ENCODE data around the gene SCD.
"Not testable (repeated sequence)": the region's sequence is repeated elsewhere in the genome, so short reads cannot be mapped to it uniquely, and the experiment has no call there.

SCD gene

DNA sequence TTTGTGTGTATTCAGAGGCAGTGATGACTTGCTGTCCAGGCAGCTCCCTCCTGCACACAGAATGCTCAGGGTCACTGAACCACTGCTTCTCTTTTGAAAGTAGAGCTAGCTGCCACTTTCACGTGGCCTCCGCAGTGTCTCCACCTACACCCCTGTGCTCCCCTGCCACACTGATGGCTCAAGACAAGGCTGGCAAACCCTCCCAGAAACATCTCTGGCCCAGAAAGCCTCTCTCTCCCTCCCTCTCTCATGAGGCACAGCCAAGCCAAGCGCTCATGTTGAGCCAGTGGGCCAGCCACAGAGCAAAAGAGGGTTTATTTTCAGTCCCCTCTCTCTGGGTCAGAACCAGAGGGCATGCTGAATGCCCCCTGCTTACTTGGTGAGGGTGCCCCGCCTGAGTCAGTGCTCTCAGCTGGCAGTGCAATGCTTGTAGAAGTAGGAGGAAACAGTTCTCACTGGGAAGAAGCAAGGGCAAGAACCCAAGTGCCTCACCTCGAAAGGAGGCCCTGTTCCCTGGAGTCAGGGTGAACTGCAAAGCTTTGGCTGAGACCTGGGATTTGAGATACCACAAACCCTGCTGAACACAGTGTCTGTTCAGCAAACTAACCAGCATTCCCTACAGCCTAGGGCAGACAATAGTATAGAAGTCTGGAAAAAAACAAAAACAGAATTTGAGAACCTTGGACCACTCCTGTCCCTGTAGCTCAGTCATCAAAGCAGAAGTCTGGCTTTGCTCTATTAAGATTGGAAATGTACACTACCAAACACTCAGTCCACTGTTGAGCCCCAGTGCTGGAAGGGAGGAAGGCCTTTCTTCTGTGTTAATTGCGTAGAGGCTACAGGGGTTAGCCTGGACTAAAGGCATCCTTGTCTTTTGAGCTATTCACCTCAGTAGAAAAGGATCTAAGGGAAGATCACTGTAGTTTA is 15.8 kb downstream of the SCD start:
- DNase-seq: no peak

DNA sequence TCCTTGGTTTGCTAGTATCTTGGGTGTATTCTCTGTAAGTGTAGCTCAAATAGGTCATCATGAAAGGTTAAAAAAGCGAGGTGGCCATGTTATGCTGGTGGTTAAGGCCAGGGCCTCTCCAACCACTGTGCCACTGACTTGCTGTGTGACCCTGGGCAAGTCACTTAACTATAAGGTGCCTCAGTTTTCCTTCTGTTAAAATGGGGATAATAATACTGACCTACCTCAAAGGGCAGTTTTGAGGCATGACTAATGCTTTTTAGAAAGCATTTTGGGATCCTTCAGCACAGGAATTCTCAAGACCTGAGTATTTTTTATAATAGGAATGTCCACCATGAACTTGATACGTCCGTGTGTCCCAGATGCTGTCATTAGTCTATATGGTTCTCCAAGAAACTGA is 17.1 kb downstream of the SCD start:
- no peak for DNase-seq

DNA sequence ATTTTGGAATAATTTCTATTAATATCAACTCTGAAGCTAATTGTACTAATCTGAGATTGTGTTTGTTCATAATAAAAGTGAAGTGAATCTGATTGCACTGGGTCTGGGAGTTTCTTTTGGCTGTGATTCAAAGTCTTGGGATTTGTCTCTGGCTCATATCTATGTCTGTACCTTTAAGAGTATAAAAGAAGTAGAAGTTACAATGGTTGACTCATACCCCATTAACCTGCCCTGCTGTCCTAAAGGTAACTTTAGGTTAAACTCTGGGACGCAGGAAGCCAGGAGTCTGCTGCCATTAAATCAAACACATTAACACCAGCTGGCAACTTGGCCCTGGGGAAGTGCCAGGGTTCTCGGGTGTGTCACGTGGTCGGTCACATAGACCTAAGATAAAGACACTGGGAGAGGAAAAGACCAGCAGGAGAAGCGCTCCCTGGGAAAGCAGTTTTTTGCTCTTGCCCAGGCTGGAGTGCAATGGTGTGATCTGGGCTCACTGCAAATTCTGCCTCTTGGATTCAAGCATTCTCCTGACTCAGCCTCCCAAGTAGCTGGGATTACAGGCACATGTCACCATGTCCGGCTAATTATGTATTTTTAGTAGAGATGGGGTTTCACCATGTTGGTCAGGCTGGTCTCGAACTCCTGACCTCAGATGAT is 17.8 kb downstream of the SCD start:
- no peak for DNase-seq

DNA sequence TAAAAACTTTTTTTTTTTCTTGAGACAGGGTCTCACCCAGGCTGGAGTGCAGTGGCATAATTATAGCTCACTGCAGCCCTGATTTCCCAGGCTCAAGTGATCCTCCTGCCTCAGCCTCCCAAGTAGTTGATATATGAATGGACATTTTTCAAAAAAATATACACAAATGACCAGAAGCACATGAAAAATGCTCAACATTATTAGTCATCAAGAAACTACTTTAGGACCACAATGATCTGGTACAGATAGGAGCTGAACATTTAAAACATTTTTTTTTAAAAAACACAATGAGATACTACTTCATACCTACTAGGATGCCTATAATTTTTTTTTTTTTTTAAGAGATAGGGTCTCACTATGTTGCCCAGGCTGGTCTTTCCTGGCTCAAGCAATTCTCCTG is 21.7 kb downstream of the SCD start:
- DNase-seq: no peak

DNA sequence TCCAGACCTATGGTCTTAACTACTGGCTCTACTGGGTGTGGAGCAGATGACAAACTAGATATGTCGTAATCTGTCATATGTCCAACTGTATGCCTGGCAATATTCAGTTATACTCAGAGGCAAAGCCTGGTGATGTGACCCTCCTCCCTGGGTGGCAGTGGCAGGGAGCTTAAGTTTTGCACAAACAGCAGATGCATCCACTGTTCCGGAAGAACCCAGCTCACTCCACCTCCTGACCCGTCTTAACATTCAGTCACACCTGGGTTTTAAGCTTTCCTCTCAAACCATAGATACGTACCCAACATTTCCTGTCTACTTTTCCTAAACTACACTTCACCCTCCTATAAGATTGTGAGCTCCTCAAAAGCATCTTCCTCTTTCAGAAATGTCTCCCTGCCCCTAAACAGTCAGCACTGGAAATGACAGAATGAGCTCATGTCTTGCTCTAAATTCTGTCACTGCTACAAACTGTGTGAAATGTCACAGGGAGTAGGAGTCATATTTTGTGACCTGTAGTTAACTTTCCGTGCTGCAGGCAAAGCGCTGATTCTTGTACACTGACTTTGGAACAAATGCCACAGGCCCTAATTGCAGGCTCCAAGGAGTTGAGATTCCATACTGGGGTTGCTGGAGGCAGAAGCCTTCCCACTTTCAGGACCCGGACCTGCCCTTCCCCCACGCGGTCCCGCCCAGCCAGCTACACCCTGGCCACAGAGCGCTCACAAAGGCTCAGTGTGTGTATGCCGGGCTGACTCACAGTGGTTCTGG is 23.9 kb downstream of the SCD start:
- peak; percentile 75 for DNase-seq

DNA sequence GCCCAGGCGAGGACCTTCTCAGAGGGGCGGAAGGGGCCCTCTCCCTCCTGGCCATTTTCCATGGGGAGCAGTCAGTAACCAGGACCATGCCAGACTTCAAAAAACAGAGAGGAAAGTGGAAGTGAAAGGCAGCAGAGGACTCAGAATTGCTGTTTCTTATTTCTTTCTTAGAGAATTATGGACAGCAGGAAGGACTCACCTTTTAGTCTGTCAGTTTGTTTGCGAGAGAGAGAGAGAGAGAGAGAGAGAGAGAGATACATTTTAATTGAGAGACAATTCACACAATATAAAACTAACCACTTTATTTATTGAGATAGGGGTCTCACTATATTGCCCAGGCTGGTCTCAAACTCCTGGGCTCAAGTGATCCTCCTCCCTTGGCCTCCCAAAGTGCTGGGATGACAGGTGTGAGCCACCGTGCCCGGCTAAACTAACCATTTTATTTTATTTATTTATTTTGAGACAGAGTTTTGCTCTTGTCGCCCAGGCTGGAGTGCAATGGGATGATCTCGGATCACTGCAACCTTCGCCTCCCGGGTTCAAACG is 24.5 kb downstream of the SCD start:
- DNase-seq: no peak

DNA sequence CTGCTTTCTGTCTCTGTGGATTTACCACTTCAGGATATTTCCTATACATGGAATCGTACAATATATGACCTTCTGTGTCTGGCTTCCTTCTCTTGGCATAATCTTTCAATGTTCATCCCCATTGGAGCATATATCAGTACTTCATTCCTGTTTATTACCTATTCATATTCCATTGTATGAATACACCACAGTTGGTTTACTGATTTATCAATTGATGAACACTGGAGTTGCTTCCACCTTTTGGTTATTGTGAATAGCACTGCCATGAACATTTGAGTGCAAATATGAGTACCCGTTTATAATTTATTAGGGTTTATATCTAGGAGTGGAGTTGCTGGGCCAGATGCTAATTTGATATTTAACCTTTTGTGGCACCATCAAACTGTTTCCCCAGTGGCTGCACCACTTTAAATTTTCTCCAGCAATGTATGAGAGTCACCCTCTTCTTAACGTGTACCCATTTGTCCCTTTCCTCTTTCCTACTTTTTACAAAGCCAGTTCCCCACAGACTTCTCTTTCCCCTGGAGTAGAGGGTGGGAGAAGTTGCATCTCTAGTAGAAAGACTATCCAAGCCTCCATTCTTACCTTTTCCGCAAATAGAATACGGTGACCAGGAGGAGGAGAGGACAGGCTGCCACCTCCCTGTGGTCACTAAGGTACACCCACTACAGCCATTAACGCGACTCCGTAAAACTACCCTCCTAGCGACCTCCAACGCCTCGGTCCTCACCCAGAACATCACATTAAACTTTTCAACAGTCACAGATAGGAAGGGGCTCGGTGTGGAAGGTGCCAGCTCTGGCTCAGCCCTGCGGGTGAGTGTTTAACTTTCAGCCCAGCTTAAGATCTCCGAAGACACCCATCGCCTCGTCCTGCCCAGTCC is 25.6 kb downstream of the SCD start:
- DNase-seq: no peak

DNA sequence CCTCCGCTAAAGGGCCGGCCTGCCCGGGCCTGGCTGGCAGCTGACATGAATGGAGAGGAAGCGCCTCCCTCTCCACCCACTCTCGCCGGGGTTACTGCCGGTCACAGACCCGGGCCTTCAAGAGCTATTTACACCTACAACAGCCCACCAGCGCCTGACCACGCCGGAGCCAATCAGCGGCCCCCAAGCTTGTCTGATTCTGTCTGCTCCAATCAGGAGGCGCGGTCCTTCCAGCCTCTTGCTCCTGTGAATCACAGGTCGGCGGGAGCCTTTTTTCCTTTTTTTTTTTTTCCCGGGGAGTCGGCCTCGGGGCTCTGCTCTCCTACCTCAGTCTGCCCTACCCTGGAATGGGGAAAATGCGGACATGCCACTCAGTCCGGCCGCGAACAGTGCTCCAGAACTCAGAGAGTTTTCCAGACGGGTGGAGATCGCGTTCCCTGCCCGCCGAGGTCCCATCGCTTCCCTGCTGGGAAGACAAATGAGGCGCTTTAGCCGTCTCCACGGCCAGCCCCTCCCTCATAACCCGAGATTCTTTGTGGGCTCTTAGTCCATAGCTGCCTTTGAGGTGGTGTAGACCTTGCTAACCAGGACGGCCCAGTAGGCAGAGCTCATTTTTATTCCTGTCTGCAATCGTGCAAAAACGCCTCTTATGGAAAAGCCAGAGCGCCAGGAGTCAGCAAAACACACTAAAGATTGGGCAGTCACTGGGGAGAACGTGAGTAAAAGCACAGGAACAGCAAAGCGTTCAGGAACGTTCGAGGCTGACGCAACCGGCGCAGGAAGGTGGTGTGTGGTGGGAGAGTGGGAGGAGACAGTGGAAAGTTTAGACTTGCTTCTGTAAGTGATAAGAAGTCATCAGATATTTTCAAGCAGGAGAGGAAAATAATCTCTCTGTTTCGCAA is 26.5 kb downstream of the SCD start:
- DNase-seq: peak; percentile 97

DNA sequence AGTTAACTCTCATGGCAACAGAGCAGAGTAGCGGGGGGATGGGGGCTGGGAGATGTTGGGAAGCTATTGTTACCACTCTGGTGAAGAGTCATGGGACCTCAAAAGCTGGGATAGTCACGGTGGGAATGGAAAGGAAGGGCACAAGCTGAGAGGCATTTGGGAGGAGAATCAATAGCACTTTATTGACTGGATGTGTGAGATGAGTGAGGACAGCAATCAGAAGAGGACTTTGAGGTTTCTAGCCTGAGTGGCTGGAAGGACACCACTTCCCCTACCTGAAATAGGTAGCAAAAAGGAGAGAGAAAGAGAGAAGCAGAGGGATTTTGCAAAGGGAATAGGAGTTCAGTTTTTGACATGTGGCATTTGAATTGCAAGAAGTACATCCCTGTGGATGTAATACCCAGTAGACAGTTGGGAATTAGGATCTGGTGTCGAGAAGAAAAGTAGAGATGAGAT is 27.2 kb downstream of the SCD start:
- no peak for DNase-seq

DNA sequence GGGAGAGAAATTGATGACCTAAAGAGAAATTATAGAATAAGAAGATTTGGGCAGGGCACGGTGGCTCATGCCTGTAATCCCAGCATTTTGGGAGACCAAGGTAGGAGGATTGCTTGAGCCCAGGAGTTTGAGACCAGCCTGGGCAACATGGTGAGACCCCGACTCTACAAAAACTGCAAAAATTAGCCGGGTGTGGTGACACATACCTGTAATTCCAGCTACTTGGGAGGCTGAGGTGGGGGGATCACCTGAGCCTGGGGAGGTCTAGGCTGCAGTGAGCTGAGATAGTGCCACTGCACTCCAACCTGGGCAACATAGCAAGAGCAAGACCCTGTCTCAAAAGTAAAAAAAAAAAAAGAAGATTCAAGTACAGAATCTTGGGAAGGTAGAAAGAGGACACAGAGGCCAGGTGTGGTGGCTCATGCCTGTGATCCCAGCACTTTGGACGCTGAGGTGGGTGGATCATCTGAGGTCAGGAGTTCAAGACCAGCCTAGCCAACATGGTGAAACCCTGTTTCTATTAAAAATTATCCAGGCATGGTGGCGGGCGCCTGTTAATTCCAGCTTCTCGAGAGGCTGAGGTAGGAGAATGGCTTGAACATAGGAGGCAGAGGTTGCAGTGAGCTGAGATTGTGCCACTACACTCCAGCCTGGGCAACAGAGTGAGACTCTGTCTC is 27.8 kb downstream of the SCD start:
- not testable (repeated sequence) for DNase-seq

DNA sequence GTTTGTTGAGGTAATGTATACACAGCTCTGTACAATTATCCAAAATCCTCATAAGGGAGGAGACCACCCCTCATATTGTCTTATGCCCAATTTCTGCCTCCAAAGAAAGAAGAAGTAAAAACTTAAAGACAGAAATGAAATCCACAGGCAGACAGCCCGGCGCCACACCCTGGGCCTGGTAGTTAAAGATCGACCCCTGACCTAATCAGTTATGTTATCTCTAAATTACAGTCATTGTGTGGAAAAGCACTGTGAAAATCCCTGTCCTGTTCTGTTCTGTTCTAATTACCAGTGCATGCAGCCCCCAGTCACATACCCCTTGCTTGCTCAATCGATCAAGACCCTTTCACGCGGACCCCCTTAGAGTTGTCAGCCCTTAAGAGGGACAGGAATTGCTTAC is 29.6 kb downstream of the SCD start:
- DNase-seq: not testable (repeated sequence)

DNA sequence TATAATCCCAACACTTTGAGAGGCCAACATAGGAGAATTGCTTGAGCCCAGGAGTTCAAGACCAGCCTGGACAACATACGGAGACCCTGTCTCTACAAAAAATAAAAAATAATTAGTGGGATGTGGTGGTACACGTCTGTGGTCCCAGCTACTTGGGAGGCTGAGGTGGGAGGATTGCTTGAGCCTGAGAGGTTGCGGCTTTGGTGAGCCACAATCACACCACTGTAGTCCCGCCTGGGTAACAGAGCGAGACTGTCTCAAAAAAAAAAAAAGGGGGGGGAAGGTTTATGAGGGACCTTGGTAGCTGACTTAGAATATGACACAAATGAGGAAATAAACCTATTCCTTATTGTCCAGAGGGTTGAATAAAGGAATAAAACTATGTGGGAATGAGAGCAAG is 30.8 kb downstream of the SCD start:
- no peak for DNase-seq

DNA sequence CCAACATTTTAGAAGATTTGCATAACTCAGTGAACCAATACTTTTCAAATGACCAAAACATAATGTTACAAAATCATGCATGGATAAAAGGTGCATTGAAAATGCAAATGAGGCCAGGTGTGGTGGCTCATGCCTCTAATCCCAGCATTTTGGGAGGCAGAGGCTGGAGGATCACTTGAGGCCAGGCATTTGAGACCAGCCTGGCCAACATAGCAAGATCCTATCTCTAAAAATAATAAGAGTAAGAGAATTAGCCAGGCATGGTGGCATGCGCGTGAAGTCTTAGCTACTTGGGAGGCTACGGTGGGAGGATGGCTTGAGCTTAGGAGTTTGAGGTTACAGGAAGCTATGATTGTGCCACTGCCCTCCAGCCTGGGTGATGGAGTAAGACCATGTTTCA is 33.4 kb downstream of the SCD start:
- no peak for DNase-seq

DNA sequence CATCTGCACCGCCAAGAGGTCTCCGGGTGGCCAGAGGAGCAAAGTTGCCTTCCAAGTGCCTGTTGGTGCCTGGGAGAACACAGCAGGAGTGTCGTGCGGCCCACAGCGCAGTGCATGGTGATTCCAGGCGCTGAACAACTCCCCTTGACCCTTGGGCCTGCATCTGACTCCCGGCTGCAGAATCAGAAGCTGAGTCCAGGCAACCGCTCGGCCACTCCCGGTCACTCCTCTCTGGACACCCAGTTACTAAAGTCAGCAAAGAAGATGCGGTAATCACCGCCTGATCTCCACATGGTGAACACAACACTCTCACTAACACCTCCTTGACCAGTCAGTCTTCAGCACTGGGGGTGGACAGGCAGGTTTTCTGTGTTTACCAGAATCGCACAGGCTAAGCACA is 35.5 kb downstream of the SCD start:
- no peak for DNase-seq

DNA sequence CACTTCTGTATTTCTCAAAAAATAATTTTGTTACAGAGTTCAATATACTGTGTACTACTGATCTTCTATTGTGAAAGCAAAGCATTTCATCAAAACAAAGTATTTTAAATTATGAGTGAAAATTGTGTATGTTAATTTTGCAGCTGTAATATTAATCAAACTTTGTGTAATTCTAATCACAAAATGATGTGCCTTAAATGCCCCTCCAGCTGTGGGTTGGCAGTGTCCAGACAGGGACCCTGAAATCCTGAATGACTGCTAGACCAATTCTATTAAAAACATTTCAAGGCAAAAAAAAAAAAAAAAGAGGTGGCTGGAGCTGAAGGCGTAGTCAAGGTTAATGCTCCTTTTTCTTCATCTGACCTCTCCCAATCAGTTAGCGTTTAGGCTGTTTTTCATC is 36.2 kb downstream of the SCD start:
- DNase-seq: no peak

DNA sequence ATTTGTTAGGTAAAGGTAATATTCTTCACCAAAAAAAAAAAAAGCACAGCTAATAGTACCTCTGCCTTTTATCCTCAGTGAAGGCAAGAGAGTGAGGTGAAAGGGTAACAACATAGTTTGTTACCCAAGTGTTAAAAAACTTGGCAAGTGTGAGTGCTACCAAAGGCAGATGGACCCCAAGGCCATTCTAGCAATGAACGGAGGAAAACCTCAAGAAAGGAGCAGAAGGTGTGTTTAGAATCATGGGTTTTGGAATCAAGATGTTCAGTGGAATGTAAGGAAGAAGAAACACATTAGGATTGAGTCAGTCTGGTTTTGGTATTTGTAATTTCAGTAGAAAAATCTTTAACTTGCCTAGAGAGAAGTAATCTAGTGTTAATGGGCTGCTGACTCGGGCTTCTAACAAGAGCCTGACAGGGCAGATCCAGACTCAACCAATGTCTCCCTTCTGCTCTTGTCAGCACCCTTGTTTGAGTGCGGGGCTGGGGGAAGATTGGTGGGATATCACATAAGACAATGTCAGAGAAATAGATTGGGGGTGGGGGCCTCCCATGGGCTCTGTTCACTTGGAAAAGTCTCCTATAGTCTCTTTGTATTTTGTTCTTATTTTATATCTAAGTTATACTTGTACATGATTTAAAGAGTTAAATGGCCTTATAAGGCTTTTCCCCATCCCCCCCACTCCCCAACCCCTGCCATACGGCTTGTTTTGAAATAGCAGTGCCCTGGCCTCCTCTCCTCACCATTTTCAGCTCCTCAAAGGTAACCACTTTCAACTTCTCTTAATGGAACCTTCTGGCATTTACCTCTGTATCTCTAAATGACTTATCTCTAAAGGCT is 44.4 kb downstream of the SCD start:
- peak; percentile 25 for DNase-seq

DNA sequence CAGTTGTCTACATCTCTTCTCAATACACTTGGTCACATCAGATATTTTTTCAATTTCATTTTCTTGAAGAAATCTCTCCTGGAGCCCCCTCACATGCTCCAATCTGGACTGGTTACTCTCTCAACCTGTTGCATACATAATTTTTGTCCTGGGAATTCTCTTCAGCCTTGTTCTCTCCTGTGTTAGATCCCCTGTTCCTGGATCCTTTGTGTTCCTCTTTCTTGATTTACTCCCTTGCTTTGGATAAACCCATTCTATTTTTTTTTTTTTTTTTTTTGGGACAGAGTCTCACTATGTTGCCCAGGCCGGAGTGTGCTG is 45.6 kb downstream of the SCD start:
- no peak for DNase-seq

DNA sequence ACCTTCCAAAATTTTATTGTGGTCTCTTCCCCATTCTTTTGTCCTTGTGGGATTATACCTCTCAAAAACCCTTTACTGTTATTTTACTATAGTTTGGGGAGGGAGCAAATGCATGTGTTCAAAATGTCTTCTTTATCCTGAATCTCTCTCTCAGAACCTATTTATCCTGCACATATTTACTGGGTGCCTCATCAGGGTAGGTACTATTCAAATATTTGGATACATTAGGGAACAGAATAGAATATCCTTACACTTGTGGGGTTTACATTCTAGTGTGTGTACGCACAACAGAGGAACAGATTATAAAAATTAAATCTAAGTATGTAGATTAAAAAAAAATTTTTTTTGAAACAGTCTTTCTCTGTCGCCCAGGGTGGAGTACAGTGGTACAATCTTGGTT is 48.6 kb downstream of the SCD start:
- no peak for DNase-seq

DNA sequence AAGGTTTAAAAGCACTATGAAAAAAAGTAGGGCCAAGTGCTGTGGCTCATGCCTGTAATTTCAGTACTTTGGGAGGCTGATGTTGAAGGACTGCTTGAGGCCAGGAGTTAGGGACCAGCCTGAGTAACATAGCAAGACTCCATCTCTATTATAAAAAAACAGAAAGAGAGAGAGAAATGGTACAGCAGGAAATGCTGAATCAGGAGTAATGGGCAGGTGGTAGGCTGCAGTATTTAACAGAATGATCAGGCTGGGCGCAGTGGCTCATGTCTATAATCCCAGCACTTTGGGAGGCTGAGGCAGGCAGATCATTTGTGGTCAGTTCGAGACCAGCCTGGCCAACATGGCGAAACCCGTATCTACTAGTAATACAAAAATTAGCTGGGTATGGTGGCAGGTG is 49.6 kb downstream of the SCD start:
- DNase-seq: no peak
